ACC112 (cell line): ENCODE measurements around the gene OTP.
A peak's percentile ranks its signal among the peaks of the same experiment; 100 is the strongest.

ENCODE experiments used
- H2AFZ ChIP-seq: fragments of 200-600 bp; sonication (generic); one replicate; pipeline ENCODE4 v1.6.0; 2017; ENCODE audit warnings: antibody characterized with exemption, low read length; ENCODE audit not compliant: unreplicated experiment
- H3K27ac ChIP-seq: fragments of 200-600 bp; sonication (generic); 2 replicates; pipeline ENCODE4 v1.5.1; 2014; ENCODE audit warnings: low read depth, mild to moderate bottlenecking, antibody characterized with exemption, low read length, moderate library complexity
- H3K27me3 ChIP-seq: fragments of 200-600 bp; sonication (generic); 2 replicates; pipeline ENCODE4 v1.6.1; 2014; ENCODE audit warnings: mild to moderate bottlenecking, antibody characterized with exemption, low read length, moderate library complexity, mixed read lengths; ENCODE audit not compliant: insufficient read depth
- H3K36me3 ChIP-seq: fragments of 200-600 bp; sonication (generic); 2 replicates; pipeline ENCODE4 v1.6.1; 2016; ENCODE audit warnings: mild to moderate bottlenecking, antibody characterized with exemption, low read length, moderate library complexity, mixed read lengths; ENCODE audit not compliant: insufficient read depth
- H3K4me1 ChIP-seq: fragments of 200-600 bp; sonication (generic); one replicate; pipeline ENCODE4 v1.6.1; 2016; ENCODE audit warnings: low read length, mixed read lengths; ENCODE audit not compliant: insufficient read depth, unreplicated experiment, control insufficient read depth
- H3K4me3 ChIP-seq: fragments of 200-600 bp; sonication (generic); 2 replicates; pipeline ENCODE4 v1.5.1; 2014; ENCODE audit warnings: mild to moderate bottlenecking, low read depth, low read length
- H3K79me2 ChIP-seq: fragments of 200-600 bp; sonication (generic); one replicate; pipeline ENCODE4 v1.6.0; 2016; ENCODE audit warnings: low read length; ENCODE audit not compliant: control insufficient read depth, unreplicated experiment, insufficient read depth

The OTP gene

DNA sequence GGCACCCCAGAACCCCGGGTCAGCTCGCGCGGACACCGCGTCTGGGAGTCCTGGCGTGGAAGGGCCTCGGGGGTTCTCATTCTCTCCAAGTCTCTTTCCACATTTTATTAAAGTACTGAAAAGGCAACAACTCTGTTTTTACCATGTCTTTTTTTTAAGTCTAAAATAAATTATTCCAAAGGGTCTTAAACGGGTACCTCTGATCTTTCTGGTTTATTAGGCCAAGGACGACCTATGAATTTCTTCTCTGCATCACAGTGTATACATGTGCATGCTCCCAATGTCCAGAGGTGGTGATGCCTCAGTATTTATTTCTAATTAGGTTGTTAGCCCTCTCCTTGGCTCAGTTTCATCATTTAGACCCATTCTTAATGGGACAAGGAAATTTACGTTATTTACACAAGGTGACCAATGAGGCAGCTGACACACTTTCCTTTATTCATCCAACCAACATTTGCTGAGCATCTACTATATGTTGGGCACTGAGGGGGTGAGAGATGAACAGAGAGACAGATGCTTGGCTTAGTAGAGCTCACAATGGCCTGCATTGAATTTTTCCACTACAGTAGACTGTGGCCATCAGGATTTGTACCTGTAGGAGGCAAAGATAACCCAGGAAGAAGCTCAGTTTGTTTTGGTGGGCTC, 7.6 kb upstream of the OTP start:
- no peak overlapping the region for H3K4me3 ChIP-seq

GRCh38 chr5:77645158-77645994, 6.9 kb upstream of the OTP start:
- peaks cover 97% of the 10 kb centered on the region for H3K27me3 ChIP-seq
- no peaks in the 10 kb centered on the region for H3K79me2 ChIP-seq
- H3K4me3 ChIP-seq: no peak overlapping the region
- peak overlapping the region; percentile 24 for H2AFZ ChIP-seq
- no peak overlapping the region for H3K27ac ChIP-seq
- H3K36me3 ChIP-seq: no peaks in the 10 kb centered on the region
- peaks cover 3% of the 10 kb centered on the region for H3K4me1 ChIP-seq

More for the DNA sequence above, 7.6 kb upstream of the OTP start:
- H3K27ac ChIP-seq: no peak overlapping the region
- no peaks in the 10 kb centered on the region for H3K36me3 ChIP-seq
- no peaks in the 10 kb centered on the region for H3K79me2 ChIP-seq
- peaks cover 97% of the 10 kb centered on the region for H3K27me3 ChIP-seq
- H3K4me1 ChIP-seq: peaks cover 3% of the 10 kb centered on the region
- no peak overlapping the region for H2AFZ ChIP-seq

DNA sequence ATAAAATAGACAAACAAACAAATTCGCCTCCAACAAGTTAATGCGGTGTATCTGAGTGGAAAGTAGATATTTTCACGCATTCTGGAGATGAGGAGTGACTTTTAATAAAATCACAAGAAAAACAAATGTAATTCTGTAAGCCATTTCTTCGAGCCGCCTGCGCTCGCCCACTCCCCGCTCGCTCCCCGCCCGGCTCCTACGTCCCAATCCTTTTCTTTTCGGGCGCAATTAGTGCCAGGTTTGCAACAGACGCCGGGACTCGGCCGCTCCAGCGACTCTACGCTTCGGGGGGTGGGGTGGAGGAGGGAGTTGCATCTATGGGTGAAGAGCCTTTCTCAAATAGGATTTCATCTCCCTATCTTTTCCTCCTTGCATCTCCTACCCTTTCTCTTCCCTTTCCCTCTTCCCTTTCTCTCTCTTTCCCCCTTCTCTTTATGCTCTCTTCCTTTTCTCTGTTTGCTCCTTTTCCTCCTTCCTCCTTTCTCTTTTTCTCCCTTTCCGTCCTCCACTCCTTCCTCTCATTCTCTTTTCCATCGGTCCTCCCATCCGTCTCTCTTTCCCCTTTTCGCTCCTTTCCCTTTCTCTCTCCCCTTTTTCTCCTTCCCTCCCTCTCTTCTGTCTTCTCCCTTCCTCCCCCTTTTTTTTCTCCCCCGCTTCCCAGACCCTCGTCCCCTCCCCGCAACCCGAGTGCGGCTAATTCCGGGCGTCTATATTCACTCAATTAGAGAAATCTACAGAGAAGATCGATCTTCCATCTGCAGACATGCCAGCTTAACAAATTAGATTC, 6.1 kb upstream of the OTP start:
- H3K4me1 ChIP-seq: peaks cover 3% of the 10 kb centered on the region
- no peak overlapping the region for H2AFZ ChIP-seq
- H3K79me2 ChIP-seq: no peaks in the 10 kb centered on the region
- no peak overlapping the region for H3K27ac ChIP-seq
- peaks cover 98% of the 10 kb centered on the region for H3K27me3 ChIP-seq
- peak overlapping the region; percentile 24; the same call in 1 of the 2 replicates for H3K4me3 ChIP-seq
- no peaks in the 10 kb centered on the region for H3K36me3 ChIP-seq

DNA sequence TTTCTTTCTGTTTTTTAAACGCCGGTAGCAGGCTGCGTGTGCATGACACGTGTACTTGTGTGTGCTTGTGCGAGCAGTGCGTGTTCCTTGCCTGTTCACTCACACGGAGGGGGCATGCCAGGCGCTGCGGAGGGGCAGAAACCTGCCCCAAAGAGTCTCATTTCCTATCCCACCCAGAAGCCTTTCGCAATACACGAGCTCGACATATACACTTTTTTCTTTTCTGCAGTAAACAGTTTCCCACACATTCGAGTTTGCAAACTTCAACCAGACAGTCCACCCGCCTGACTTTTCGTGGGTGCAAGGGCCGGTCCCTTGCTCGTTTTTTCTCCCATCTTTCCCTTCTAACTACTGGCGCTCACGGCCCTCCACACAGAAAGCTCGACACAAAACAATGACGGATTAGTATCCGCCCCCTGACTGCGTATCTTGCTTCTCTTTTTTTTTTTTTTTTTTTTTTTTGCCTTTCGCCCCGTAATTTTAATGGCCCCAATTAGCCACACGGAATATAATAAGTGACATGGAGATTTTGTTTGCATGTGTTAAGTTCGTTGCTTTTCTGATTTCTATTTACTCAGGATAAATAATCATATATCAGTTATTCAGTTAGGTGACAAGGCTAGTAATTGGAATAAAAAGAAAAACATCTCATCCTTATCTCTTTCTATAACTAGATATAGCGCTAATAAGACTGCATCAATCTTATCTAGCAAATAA, 5.3 kb upstream of the OTP start:
- H3K36me3 ChIP-seq: no peaks in the 10 kb centered on the region
- no peak overlapping the region for H2AFZ ChIP-seq
- H3K79me2 ChIP-seq: no peaks in the 10 kb centered on the region
- H3K27me3 ChIP-seq: peaks cover 98% of the 10 kb centered on the region
- peaks cover 3% of the 10 kb centered on the region for H3K4me1 ChIP-seq
- no peak overlapping the region; the same call in 1 of the 2 replicates for H3K4me3 ChIP-seq
- H3K27ac ChIP-seq: no peak overlapping the region

GRCh38 chr5:77642738-77643653, 4.5 kb upstream of the OTP start:
- Histone ChIP-seq H2AFZ (no peak overlapping the region), H3K4me3 (no peak overlapping the region; the same call in 1 of the 2 replicates), H3K79me2 (no peaks in the 10 kb centered on the region), H3K4me1 (peaks cover 3% of the 10 kb centered on the region), H3K27me3 (peaks cover 98% of the 10 kb centered on the region), H3K27ac (no peak overlapping the region), H3K36me3 (no peaks in the 10 kb centered on the region)

GRCh38 chr5:77641963-77642737, 3.6 kb upstream of the OTP start:
- H3K4me1 ChIP-seq: peaks cover 3% of the 10 kb centered on the region
- H3K4me3 ChIP-seq: no peak overlapping the region
- no peak overlapping the region for H2AFZ ChIP-seq
- H3K36me3 ChIP-seq: no peaks in the 10 kb centered on the region
- no peak overlapping the region for H3K27ac ChIP-seq
- peaks cover 98% of the 10 kb centered on the region for H3K27me3 ChIP-seq
- no peaks in the 10 kb centered on the region for H3K79me2 ChIP-seq

DNA sequence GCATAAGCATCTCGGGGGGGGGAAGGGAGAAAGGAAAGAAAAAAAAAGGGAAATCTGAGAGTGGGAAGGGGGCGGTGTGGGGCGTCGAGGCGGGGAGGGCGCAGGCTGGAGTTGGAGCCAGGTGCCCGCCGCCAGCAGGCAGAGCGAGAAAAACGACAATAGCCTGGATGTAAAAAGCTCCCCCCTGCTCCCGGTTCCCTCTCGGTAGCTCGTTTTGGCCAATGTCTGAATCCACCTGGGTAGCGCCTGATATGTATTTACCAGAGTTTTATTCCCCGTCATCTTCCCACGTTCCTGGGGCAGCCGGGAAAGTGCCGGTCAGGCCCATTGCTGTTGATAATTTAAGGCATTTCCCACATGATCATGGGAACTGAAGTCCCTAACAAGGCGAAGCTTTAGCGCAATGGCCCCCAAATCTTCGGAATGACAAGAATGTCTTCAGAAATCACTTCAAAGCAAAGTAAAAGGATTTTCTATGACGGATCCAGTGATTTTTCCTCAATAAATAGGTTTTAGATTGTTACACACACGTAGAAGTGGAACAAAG, 3.0 kb upstream of the OTP start:
- H2AFZ ChIP-seq: no peak overlapping the region
- no peak overlapping the region for H3K4me3 ChIP-seq
- peaks cover 3% of the 10 kb centered on the region for H3K4me1 ChIP-seq
- H3K27ac ChIP-seq: no peak overlapping the region
- H3K27me3 ChIP-seq: peaks cover 98% of the 10 kb centered on the region
- no peaks in the 10 kb centered on the region for H3K36me3 ChIP-seq
- H3K79me2 ChIP-seq: no peaks in the 10 kb centered on the region

GRCh38 chr5:77640589-77641396, 2.3 kb upstream of the OTP start:
- H3K27me3 ChIP-seq: peaks cover 98% of the 10 kb centered on the region
- H3K36me3 ChIP-seq: no peaks in the 10 kb centered on the region
- no peaks in the 10 kb centered on the region for H3K79me2 ChIP-seq
- no peak overlapping the region for H2AFZ ChIP-seq
- H3K4me1 ChIP-seq: peaks cover 3% of the 10 kb centered on the region
- no peak overlapping the region for H3K4me3 ChIP-seq
- no peak overlapping the region for H3K27ac ChIP-seq
